Prostate gland (tissue), 2 donors: Measurements from ENCODE around the gene STXBP5L. TPM values are rescaled to one million over a fixed set of nuclear protein-coding genes. Genes with fewer than 3 reads are reported as not detected.
"Not testable (repeated sequence)": the region's sequence is repeated elsewhere in the genome, so short reads cannot be mapped to it uniquely, and the experiment has no call there.

Experiments used
- DNase-seq: peaks from one replicate; pipeline ENCODE4 v3.0.0-alpha.2; 2019; ENCODE audit warnings: low spot score
- H3K27ac ChIP-seq, 2 donors: fragments of 200-600 bp; sonication (generic); 2 replicates each; pipeline ENCODE4 v1.5.1; 2017 to 2019
- H3K27me3 ChIP-seq: fragments of 200-600 bp; sonication (generic); replicated peaks from 2 replicates; pipeline ENCODE4 v1.5.1; 2019; ENCODE audit not compliant: insufficient read depth
- H3K36me3 ChIP-seq, 2 donors: fragments of 200-600 bp; sonication (generic); 1 replicate in 1 of 2; 2 replicates in 1 of 2; pipeline versions ENCODE4 v1.5.1 to v1.8.1; 2017 to 2019
- H3K4me1 ChIP-seq: fragments of 200-600 bp; sonication (generic); replicated peaks from 2 replicates; pipeline ENCODE4 v1.5.1; 2019
- H3K4me3 ChIP-seq, 2 donors: fragments of 200-600 bp; sonication (generic); 2 replicates each; pipeline ENCODE4 v1.5.1; 2017 to 2019
- H3K9me3 ChIP-seq: fragments of 200-600 bp; sonication (generic); 2 replicates; pipeline ENCODE4 v1.5.1; 2017
- CTCF ChIP-seq, 4 experiments: fragments of 200-600 bp in 2 of 4; fragments of 450-650 bp in 2 of 4; sonication (generic) in 2 of 4; IDR thresholded peaks; 1 replicate in 3 of 4; 2 replicates in 1 of 4; pipeline ENCODE4 v1.5.1; 2016 to 2019; ENCODE audit warnings: antibody characterized with exemption in 4 of 4, mild to moderate bottlenecking in 2 of 4, moderate library complexity in 2 of 4
- POLR2A ChIP-seq: fragments of 450-650 bp; IDR thresholded peaks from one replicate; pipeline ENCODE4 v1.6.1; 2016; ENCODE audit warnings: antibody characterized with exemption, mild to moderate bottlenecking
- POLR2AphosphoS5 ChIP-seq: sonication (generic); formaldehyde crosslinking; IDR thresholded peaks from one replicate; pipeline ENCODE4 v1.6.1; 2017; ENCODE audit warnings: antibody characterized with exemption
- WGBS: methylation state at CpG from one replicate; pipeline ENCODE4 v1.1.5; 2018; 5-methylcytosine and 5-hydroxymethylcytosine counted together
- intact Hi-C: fragments of 100-400 bp; cut with DNase I; formaldehyde crosslinking; loops from one replicate; pipeline ENCODE4 v1.14.2; 2022
- total RNA-seq, 2 donors: library from RNA; depleted of rRNA; stranded (reverse); fragments of >200 nt; gene quantifications; one replicate each; pipeline ENCODE4 v1.1.0, GENCODE V29; 2016

Gene STXBP5L
- total RNA-seq, 2 donors from 2014 or later, result 2.6 to 4.8 TPM

GRCh38 chr3:121202573-121202972 lies 294.6 kb downstream of the STXBP5L start:
- no peak overlapping the region for H3K4me3 ChIP-seq
- no peaks in the 10 kb centered on the region for H3K4me1 ChIP-seq
- intact Hi-C loops, result no loop called here
- no peak for DNase-seq
- H3K36me3 ChIP-seq, result no peaks in the 10 kb centered on the region
- TF ChIP-seq POLR2AphosphoS5 (no peak), POLR2A (no peak), CTCF (IDR thresholded peaks at IDR 0.05) (no peak)
- no peaks in the 10 kb centered on the region for H3K27me3 ChIP-seq
- no peak overlapping the region for H3K27ac ChIP-seq
- no peaks in the 10 kb centered on the region for H3K9me3 ChIP-seq

GRCh38 chr3:121223116-121223515 lies 315.1 kb downstream of the STXBP5L start:
- Histone ChIP-seq H3K4me3 (no peak overlapping the region), H3K36me3 (no peaks in the 10 kb centered on the region), H3K27ac (no peak overlapping the region), H3K4me1 (no peaks in the 10 kb centered on the region), H3K9me3 (no peaks in the 10 kb centered on the region), H3K27me3 (no peaks in the 10 kb centered on the region)
- intact Hi-C loops, result no loop called here
- no peak for DNase-seq
- TF ChIP-seq POLR2A (no peak), CTCF (IDR thresholded peaks at IDR 0.05) (no peak), POLR2AphosphoS5 (no peak)
- WGBS, result 66% methylated on average over 2 of the region's 2 CpGs

- TF ChIP-seq POLR2AphosphoS5 (no peak), CTCF (IDR thresholded peaks at IDR 0.05) (no peak), POLR2A (no peak)
- Histone ChIP-seq H3K27ac (no peak overlapping the region), H3K27me3 (no peaks in the 10 kb centered on the region), H3K9me3 (no peaks in the 10 kb centered on the region), H3K4me1 (no peaks in the 10 kb centered on the region), H3K36me3 (no peaks in the 10 kb centered on the region), H3K4me3 (no peak overlapping the region)
- DNase-seq, result no peak
- 91% methylated on average over 1 of the region's 1 CpG for WGBS
- intact Hi-C loops, result no loop called here
Measured at GRCh38 chr3:121228971-121229370, 321.0 kb downstream of the STXBP5L start.

DNA sequence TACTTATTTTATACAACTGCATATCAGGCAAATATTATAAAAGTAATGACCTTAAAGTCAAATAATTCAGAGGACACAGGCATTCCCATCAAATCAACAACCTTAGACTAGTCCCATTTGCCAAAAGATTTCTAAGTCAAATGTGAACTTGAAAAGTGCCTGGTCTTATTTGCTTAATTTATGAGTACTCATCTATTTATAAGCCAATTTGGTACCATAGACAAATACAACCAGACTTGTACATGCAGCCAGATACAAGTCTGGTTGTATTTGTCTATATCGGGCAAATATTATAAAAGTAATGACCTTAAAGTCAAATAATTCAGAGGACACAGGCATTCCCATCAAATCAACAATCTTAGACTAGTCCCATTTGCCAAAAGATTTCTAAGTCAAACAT lies 322.2 kb downstream of the STXBP5L start:
- WGBS, result 55% methylated on average over 1 of the region's 1 CpG
- H3K36me3 ChIP-seq, H3K27ac ChIP-seq, DNase-seq, intact Hi-C loops, H3K9me3 ChIP-seq, H3K4me1 ChIP-seq, H3K4me3 ChIP-seq, H3K27me3 ChIP-seq: not testable (repeated sequence)
- peak; percentile 60 for TF ChIP-seq POLR2AphosphoS5

DNA sequence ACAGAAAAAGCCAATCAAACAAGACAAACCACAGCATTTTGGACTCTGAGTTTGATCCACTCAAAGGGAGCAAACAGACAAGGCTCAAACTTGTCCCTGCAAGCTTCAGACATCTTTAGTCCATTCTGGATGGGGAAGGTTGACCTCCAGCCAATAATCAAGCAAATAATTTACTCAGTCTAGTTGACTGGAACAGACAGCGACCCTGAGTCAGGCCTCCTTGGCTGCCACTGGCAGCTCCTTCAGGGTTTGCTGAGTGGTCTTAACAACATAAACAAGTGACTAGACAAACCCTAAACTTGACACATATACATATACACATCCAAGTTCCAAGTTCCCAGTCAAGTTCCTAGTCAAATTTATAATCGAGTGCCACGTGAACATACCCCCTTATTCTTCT lies 323.9 kb downstream of the STXBP5L start:
- 66% methylated on average over 3 of the region's 3 CpGs for WGBS
- H3K4me3 ChIP-seq, result no peak overlapping the region
- intact Hi-C loops, result no loop called here
- TF ChIP-seq POLR2A (no peak), POLR2AphosphoS5 (no peak), CTCF (IDR thresholded peaks at IDR 0.05) (no peak)
- no peaks in the 10 kb centered on the region for H3K36me3 ChIP-seq
- no peak overlapping the region for H3K27ac ChIP-seq
- no peaks in the 10 kb centered on the region for H3K9me3 ChIP-seq
- no peak for DNase-seq
- H3K4me1 ChIP-seq, result no peaks in the 10 kb centered on the region
- no peaks in the 10 kb centered on the region for H3K27me3 ChIP-seq
